Measurements from ENCODE around the gene CDH4. TPM values are rescaled to one million over a fixed set of nuclear protein-coding genes. Genes with fewer than 3 reads are reported as not detected.
A peak's percentile ranks its signal among the peaks of the same experiment; 100 is the strongest.

Gene CDH4
- total RNA-seq, 1 donor from 2014 or later, result 12.1 TPM

DNA sequence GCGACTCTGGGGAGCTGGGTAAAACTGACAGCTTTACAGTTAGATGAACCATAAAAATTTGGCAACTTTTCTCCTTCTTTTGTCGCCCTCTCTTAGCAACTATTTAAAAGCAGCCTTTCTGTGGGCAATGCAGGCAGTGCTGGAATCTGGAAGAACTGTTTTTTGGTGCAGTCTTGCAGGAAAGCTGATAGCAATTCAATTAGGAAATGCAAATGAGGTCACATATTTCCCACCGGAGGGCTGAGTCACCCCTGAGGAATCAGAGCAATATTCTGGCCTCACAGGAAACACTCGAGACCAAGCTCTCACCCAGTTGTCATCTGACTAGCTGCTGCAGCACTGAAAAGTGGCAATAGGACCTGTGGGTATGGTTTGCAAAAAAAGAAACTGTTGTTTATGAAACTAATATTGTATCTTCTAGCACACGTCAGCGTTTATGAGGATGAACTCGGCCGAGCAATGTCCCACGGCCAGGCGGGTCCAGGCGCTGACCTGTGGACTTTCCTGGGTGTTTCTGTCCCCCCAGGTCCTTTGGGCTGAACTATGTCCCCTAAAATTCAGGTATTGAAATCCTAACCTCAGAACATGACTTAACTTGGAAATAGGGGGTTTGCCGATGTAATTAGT lies 501.4 kb downstream of the CDH4 start:
- H3K36me3 ChIP-seq (ENCODE audit: control insufficient read depth, insufficient read depth, low read length), result no peaks in the 10 kb centered on the region
- no peaks in the 10 kb centered on the region for H3K27me3 ChIP-seq (ENCODE audit: control insufficient read depth, insufficient read depth, low read length)
- no peak overlapping the region for H3K4me3 ChIP-seq (ENCODE audit: low read depth, low read length)
- TF ChIP-seq, protein P1, sequence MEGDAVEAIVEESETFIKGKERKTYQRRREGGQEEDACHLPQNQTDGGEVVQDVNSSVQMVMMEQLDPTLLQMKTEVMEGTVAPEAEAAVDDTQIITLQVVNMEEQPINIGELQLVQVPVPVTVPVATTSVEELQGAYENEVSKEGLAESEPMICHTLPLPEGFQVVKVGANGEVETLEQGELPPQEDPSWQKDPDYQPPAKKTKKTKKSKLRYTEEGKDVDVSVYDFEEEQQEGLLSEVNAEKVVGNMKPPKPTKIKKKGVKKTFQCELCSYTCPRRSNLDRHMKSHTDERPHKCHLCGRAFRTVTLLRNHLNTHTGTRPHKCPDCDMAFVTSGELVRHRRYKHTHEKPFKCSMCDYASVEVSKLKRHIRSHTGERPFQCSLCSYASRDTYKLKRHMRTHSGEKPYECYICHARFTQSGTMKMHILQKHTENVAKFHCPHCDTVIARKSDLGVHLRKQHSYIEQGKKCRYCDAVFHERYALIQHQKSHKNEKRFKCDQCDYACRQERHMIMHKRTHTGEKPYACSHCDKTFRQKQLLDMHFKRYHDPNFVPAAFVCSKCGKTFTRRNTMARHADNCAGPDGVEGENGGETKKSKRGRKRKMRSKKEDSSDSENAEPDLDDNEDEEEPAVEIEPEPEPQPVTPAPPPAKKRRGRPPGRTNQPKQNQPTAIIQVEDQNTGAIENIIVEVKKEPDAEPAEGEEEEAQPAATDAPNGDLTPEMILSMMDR (IDR thresholded peaks at IDR 0.05; ENCODE audit: insufficient read depth, low read length, severe bottlenecking), result no peak
- FAIRE-seq (no peak), DNase-seq (ENCODE audit: low read depth) (peak; percentile 65)

DNA sequence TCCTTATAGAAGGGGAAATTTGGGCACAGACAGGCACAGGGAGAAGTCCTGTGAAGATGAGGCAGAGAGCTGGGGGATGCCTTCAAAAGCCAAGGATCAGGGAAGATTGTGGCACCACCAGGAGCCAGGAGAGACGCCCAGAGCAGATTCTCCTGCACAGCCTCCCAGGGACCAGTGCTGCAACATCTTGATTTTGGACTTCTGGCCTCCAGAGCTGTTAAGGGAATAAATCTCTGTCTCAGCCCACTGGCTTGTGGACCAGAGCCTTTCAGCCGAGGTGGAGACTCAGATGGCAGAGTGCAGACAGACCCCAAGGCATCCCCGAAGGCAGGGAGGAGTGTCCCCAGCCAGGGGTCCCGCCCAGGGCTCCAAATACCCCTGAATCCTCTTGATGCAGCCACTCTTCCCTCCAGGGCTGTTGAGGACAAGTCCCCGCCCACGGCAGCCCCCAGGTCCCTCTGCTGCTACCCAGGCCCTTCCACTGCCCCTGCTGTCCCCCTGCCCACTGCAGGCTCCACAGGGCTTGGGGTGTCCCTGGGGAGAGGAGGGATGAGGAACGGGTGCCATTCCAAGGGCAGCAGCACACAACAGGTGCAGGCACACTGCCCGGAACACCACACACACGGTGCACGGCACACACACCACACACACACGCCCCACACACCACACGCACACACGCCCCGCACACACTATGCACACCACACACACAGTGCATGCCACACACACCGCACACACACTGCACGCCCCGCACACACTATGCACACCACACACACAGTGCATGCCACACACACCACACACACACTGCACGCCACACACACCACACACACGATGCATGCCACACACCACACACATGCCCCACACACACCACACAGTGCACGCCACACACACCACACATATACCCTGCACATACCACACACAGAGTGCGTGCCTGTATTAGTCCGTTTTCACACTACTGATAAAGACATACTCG lies 502.2 kb downstream of the CDH4 start:
- DNase-seq (ENCODE audit: low read depth), result no peak
- Histone ChIP-seq H3K36me3 (ENCODE audit: control insufficient read depth, insufficient read depth, low read length) (no peaks in the 10 kb centered on the region), H3K27me3 (ENCODE audit: control insufficient read depth, insufficient read depth, low read length) (no peaks in the 10 kb centered on the region), H3K4me3 (ENCODE audit: low read depth, low read length) (no peak overlapping the region)
- FAIRE-seq, result peak; percentile 97
- TF ChIP-seq, protein P1 (IDR thresholded peaks at IDR 0.05; ENCODE audit: insufficient read depth, low read length, severe bottlenecking), result no peak

DNA sequence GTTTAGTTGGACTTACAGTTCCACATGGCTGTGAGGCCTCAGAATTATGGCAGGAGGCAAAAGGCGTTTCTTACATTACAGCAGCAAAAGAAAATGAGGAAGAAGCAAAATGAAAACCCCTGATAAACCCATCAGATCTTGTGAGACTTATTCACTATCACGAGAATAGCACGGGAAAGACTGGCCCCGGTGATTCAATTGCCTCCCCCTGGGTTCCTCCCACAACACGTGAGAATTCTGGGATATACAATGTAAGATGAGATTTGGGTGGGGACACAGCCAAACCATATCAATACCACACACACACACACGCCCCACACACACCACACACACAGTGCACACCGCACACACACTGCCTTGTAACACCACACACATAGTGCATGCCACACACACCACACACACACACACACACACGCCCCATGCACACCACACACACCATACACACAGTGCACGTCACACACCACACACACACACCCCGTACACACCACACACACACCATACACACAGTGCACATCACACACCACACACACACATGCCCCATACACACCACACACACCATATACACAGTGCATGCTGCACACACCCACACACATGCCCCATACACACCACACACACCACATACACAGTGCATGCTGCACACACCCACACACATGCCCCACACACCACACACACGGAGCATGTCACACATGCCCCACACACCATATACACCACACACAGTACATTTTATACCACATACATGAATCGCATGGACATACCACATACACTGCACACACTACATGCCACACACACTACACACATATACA lies 503.1 kb downstream of the CDH4 start:
- no peaks in the 10 kb centered on the region for H3K36me3 ChIP-seq (ENCODE audit: control insufficient read depth, insufficient read depth, low read length)
- DNase-seq (ENCODE audit: low read depth) (no peak), FAIRE-seq (peak; percentile 99)
- no peak overlapping the region for H3K4me3 ChIP-seq (ENCODE audit: low read depth, low read length)
- TF ChIP-seq, protein P1 (IDR thresholded peaks at IDR 0.05; ENCODE audit: insufficient read depth, low read length, severe bottlenecking), result no peak
- H3K27me3 ChIP-seq (ENCODE audit: control insufficient read depth, insufficient read depth, low read length), result no peaks in the 10 kb centered on the region

DNA sequence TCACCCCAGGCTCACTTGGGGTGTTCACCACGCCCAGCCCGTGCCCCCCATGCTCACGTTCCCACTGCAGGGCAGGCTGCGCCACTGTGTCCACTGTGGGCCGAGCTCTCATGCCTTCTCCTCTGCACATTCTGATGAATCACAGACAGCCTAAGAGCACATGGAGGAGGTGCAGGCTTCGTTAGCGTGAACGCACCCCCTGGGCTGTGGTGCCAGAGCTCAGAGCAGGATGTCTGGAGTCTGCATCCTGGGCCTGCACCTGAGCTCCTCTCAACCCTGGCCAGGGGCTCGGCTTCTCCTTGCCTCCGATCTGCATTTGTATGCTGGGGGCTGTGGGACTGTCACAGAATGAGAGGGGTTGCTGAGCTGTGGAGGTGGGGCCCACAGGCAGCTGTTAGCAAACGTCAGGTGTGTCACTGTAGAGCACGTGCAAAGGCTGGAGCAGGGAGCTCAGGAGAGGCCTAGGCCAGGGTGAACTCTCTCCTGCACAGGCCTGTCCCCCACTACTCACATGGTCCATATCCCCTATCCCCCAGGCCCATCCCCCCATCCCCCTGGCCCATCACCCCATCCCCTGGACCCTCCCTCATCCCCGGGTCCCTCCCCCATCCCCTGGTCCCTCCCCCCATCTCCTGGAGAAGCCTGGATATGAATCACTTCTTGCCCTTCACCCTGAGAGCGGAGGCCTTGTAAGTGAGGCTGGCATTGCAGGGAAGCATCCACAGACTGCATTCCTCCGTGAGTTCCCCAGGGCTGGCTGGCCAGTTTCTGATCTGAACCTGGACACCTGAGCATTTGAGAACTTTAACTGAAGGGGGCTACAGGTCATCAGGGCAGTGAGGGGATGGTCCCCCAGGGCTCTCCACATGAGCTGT lies 504.1 kb downstream of the CDH4 start:
- H3K36me3 ChIP-seq (ENCODE audit: control insufficient read depth, insufficient read depth, low read length), result no peaks in the 10 kb centered on the region
- TF ChIP-seq, protein P1 (IDR thresholded peaks at IDR 0.05; ENCODE audit: insufficient read depth, low read length, severe bottlenecking), result no peak
- DNase-seq (ENCODE audit: low read depth) (no peak), FAIRE-seq (no peak)
- H3K27me3 ChIP-seq (ENCODE audit: control insufficient read depth, insufficient read depth, low read length), result no peaks in the 10 kb centered on the region
- no peak overlapping the region for H3K4me3 ChIP-seq (ENCODE audit: low read depth, low read length)
